ENCODE measurements around the gene PTGER1. TPM values are rescaled to one million over a fixed set of nuclear protein-coding genes. Genes with fewer than 3 reads are reported as not detected.

Gene PTGER1
- total and polyA plus RNA-seq, 2 of the 13 experiments (the other 11 are each of a cell fraction or from before 2014, with no cell fraction given), result 0.13 TPM; not detected in 1

DNA sequence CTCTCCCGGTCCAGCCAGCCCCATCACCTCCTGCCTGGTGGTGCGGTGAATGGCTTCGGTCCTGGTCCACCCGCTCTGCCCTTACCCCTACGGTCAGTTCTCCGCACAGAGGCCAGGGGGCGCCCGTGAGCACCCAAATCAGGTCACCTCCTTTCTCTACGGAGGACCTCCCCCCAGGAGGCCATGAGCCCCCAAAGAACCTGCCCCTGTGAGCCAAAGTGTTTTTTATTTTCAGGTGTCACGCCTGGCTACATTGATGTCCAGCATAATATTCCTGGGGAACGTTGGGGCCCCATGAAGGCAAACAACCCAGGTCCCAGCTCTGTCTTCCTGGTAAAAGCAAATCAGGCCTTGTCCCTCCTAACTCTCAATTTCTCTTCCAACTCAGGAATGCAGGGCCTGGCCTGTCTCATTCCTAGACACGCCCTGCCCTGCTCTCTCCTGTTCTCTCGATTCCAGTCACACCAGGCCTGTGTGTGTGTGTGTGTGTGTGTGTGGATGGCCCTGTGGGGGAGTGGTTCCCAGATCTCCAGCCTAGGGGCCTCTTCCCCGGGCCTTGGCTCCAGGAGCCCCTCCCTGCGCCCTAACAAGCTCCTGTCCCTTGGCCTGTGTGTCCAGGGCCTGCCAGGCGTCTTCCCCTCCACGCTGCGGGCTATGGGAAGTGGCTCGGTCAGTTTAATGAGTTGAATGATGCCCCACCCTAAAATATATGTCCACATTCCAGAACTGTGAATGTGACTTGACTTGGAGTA lies 30.5 kb upstream of the PTGER1 start (continued):
- TF ChIP-seq GTF3A (CRISPR knock-in tag; conservative IDR thresholded peaks at IDR 0.05) (no peak), GZF1 (CRISPR knock-in tag; IDR thresholded peaks at IDR 0.05) (no peak), CBX1 (IDR thresholded peaks at IDR 0.05; ENCODE audit: low read depth) (no peak), ZNF598 (CRISPR knock-in tag; IDR thresholded peaks at IDR 0.05; ENCODE audit: borderline replicate concordance) (0 out of 2 replicates have a peak, but pooled peaks have one; percentile 19), MAZ (IDR thresholded peaks at IDR 0.05; ENCODE audit: borderline replicate concordance, low read depth, low read length) (no peak), MAZ (CRISPR knock-in tag; IDR thresholded peaks at IDR 0.05; ENCODE audit: low read depth) (no peak), HNRNPLL (IDR thresholded peaks at IDR 0.05; ENCODE audit: low read depth, low read length, poor library complexity, severe bottlenecking) (peak; percentile 42), ZNF33B (CRISPR knock-in tag; IDR thresholded peaks at IDR 0.05) (no peak)
- TF ChIP-seq, protein P1, sequence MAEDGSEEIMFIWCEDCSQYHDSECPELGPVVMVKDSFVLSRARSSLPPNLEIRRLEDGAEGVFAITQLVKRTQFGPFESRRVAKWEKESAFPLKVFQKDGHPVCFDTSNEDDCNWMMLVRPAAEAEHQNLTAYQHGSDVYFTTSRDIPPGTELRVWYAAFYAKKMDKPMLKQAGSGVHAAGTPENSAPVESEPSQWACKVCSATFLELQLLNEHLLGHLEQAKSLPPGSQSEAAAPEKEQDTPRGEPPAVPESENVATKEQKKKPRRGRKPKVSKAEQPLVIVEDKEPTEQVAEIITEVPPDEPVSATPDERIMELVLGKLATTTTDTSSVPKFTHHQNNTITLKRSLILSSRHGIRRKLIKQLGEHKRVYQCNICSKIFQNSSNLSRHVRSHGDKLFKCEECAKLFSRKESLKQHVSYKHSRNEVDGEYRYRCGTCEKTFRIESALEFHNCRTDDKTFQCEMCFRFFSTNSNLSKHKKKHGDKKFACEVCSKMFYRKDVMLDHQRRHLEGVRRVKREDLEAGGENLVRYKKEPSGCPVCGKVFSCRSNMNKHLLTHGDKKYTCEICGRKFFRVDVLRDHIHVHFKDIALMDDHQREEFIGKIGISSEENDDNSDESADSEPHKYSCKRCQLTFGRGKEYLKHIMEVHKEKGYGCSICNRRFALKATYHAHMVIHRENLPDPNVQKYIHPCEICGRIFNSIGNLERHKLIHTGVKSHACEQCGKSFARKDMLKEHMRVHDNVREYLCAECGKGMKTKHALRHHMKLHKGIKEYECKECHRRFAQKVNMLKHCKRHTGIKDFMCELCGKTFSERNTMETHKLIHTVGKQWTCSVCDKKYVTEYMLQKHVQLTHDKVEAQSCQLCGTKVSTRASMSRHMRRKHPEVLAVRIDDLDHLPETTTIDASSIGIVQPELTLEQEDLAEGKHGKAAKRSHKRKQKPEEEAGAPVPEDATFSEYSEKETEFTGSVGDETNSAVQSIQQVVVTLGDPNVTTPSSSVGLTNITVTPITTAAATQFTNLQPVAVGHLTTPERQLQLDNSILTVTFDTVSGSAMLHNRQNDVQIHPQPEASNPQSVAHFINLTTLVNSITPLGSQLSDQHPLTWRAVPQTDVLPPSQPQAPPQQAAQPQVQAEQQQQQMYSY (CRISPR knock-in tag; IDR thresholded peaks at IDR 0.05), result no peak
- TF ChIP-seq, protein P2, sequence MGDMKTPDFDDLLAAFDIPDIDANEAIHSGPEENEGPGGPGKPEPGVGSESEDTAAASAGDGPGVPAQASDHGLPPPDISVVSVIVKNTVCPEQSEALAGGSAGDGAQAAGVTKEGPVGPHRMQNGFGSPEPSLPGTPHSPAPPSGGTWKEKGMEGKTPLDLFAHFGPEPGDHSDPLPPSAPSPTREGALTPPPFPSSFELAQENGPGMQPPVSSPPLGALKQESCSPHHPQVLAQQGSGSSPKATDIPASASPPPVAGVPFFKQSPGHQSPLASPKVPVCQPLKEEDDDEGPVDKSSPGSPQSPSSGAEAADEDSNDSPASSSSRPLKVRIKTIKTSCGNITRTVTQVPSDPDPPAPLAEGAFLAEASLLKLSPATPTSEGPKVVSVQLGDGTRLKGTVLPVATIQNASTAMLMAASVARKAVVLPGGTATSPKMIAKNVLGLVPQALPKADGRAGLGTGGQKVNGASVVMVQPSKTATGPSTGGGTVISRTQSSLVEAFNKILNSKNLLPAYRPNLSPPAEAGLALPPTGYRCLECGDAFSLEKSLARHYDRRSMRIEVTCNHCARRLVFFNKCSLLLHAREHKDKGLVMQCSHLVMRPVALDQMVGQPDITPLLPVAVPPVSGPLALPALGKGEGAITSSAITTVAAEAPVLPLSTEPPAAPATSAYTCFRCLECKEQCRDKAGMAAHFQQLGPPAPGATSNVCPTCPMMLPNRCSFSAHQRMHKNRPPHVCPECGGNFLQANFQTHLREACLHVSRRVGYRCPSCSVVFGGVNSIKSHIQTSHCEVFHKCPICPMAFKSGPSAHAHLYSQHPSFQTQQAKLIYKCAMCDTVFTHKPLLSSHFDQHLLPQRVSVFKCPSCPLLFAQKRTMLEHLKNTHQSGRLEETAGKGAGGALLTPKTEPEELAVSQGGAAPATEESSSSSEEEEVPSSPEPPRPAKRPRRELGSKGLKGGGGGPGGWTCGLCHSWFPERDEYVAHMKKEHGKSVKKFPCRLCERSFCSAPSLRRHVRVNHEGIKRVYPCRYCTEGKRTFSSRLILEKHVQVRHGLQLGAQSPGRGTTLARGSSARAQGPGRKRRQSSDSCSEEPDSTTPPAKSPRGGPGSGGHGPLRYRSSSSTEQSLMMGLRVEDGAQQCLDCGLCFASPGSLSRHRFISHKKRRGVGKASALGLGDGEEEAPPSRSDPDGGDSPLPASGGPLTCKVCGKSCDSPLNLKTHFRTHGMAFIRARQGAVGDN (CRISPR knock-in tag; IDR thresholded peaks at IDR 0.05), result peak; percentile 55
- TF ChIP-seq, protein P3, sequence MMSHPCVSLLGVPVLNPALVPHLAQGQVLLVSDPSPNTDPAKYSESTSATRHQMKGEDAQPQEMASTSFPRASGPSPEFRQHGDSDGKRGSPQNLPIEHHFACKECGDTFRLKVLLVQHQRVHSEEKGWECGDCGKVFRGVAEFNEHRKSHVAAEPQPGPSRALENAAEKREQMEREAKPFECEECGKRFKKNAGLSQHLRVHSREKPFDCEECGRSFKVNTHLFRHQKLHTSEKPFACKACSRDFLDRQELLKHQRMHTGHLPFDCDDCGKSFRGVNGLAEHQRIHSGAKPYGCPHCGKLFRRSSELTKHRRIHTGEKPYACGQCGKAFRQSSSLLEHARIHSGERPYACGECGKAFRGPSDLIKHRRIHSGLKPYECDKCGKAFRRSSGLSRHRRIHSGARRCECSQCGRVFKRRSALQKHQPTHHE (CRISPR knock-in tag; IDR thresholded peaks at IDR 0.05; ENCODE audit: borderline replicate concordance), result 0 out of 2 replicates have a peak, but pooled peaks have one; percentile 35
- TF ChIP-seq, protein P4, sequence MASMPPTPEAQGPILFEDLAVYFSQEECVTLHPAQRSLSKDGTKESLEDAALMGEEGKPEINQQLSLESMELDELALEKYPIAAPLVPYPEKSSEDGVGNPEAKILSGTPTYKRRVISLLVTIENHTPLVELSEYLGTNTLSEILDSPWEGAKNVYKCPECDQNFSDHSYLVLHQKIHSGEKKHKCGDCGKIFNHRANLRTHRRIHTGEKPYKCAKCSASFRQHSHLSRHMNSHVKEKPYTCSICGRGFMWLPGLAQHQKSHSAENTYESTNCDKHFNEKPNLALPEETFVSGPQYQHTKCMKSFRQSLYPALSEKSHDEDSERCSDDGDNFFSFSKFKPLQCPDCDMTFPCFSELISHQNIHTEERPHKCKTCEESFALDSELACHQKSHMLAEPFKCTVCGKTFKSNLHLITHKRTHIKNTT (CRISPR knock-in tag; IDR thresholded peaks at IDR 0.05), result no peak
